Activated T-helper 2 cell treated with anti-CD3 and anti-CD28 coated beads, Interferon-gamma antibody, Interleukin-2, Interleukin-4, amounts not matched to agents 10 μg/mL and 5 μg/mL and 100 μg/mL, durations not matched to agents 14 hours and 24 hours and 36 hours (primary cell): ENCODE results near the gene LRCOL1. TPM values are rescaled to one million over a fixed set of nuclear protein-coding genes. Genes with fewer than 3 reads are reported as not detected.

Source experiments
- DNase-seq: peaks from one replicate; pipeline ENCODE4 v3.0.0; 2021; ENCODE audit warnings: low spot score
- H3K27ac Mint-ChIP-seq: one replicate; pipeline ENCODE4 v1.8.0; 2021; ENCODE audit warnings: mixed read lengths
- H3K27me3 Mint-ChIP-seq: one replicate; pipeline ENCODE4 v1.8.0; 2021; ENCODE audit warnings: low read depth, mixed read lengths
- H3K36me3 Mint-ChIP-seq: one replicate; pipeline ENCODE4 v1.8.0; 2021; ENCODE audit warnings: low read depth, mixed read lengths
- H3K4me1 Mint-ChIP-seq: one replicate; pipeline ENCODE4 v1.8.0; 2021; ENCODE audit warnings: low read depth, mixed read lengths
- H3K4me3 Mint-ChIP-seq: one replicate; pipeline ENCODE4 v1.8.0; 2021; ENCODE audit warnings: low read depth, mild to moderate bottlenecking, moderate library complexity, mixed read lengths
- H3K9me3 Mint-ChIP-seq: one replicate; pipeline ENCODE4 v1.8.0; 2021; ENCODE audit warnings: mixed read lengths
- intact Hi-C: fragments of 100-400 bp; cut with micrococcal nuclease; formaldehyde crosslinking; loops from one replicate; pipeline ENCODE4 v1.15.1; 2023
- total RNA-seq: library from RNA; stranded (reverse); gene quantifications from 2 replicates; pipeline ENCODE4 v1.2.3, GENCODE V29; 2022

The LRCOL1 gene
- total RNA-seq, 1 donor from 2014 or later: not detected

DNA sequence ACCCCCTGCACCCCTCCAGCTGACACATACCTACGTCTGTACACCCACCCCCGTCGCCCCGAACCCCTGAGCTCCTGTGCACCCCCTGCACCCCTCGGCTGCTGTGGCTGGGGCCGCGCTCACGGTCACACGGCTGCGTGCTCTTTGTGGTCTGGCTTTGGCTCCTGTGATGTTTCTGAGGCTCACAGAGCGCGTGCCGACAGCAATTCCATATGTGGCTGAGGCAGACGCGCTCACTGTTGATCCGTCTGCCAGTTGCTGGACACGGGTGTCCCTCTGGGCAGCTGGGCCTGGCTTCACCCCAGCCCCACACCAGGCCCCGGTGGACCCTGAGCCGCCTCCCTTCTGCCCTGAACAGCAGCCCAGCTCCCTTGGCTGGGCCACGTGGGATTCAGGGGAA is 46.5 kb downstream of the LRCOL1 start:
- Mint-ChIP-seq H3K36me3 (no peaks in the 10 kb centered on the region), H3K4me3 (no peak overlapping the region), H3K9me3 (no peaks in the 10 kb centered on the region), H3K27ac (no peak overlapping the region), H3K27me3 (peaks cover 4% of the 10 kb centered on the region), H3K4me1 (peaks cover 5% of the 10 kb centered on the region)
- DNase-seq: no peak
- intact Hi-C loops: loop anchor here (5.0 kb wide), 1 partner anchor 412 kb away; no protein-coding TSS in a partner anchor

GRCh38 chr12:132562489-132563021 is 47.8 kb downstream of the LRCOL1 start:
- Mint-ChIP-seq H3K27me3 (peaks cover 6% of the 10 kb centered on the region), H3K4me3 (no peak overlapping the region), H3K4me1 (peaks cover 8% of the 10 kb centered on the region), H3K27ac (no peak overlapping the region), H3K36me3 (no peaks in the 10 kb centered on the region), H3K9me3 (no peaks in the 10 kb centered on the region)
- intact Hi-C loops: loop anchor here (5.0 kb wide), 1 partner anchor 410 kb away; no protein-coding TSS in a partner anchor
- DNase-seq: no peak

GRCh38 chr12:132561427-132562156 is 48.8 kb downstream of the LRCOL1 start:
- H3K4me1 Mint-ChIP-seq: peaks cover 8% of the 10 kb centered on the region
- H3K9me3 Mint-ChIP-seq: no peaks in the 10 kb centered on the region
- no peak for DNase-seq
- H3K27ac Mint-ChIP-seq: no peak overlapping the region
- H3K27me3 Mint-ChIP-seq: peaks cover 6% of the 10 kb centered on the region
- H3K36me3 Mint-ChIP-seq: no peaks in the 10 kb centered on the region
- peak overlapping the region; percentile 71 for H3K4me3 Mint-ChIP-seq
- intact Hi-C loops: loop anchor here (1.0 to 5.0 kb wide), 2 partner anchors 146 to 409 kb away; no protein-coding TSS in a partner anchor

- intact Hi-C loops: loop anchor here (1.0 to 5.0 kb wide), 2 partner anchors 146 to 409 kb away; no protein-coding TSS in a partner anchor
- peaks cover 6% of the 10 kb centered on the region for H3K27me3 Mint-ChIP-seq
- no peaks in the 10 kb centered on the region for H3K36me3 Mint-ChIP-seq
- no peaks in the 10 kb centered on the region for H3K9me3 Mint-ChIP-seq
- DNase-seq: peak; percentile 60
- peak overlapping the region; percentile 71 for H3K4me3 Mint-ChIP-seq
- H3K4me1 Mint-ChIP-seq: peaks cover 8% of the 10 kb centered on the region
- H3K27ac Mint-ChIP-seq: no peak overlapping the region
Observed at GRCh38 chr12:132560614-132561426, 49.6 kb downstream of the LRCOL1 start.

DNA sequence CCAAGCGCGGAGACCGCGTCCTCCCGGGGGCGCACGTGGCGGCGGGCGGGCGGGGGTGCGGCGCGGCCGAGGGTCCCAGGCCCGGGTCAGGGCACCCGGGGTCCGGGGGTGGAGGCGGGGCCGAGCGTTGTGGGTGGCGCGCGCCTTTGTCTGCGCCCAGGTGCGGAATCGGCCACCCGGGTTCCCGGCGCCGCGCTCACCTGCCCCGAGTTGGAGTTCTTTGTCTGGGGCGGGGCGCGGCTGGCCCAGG is 50.1 kb downstream of the LRCOL1 start:
- H3K4me3 Mint-ChIP-seq: peak overlapping the region; percentile 57
- intact Hi-C loops: loop anchor here (5.0 kb wide), 1 partner anchor 408 kb away; no protein-coding TSS in a partner anchor

DNA sequence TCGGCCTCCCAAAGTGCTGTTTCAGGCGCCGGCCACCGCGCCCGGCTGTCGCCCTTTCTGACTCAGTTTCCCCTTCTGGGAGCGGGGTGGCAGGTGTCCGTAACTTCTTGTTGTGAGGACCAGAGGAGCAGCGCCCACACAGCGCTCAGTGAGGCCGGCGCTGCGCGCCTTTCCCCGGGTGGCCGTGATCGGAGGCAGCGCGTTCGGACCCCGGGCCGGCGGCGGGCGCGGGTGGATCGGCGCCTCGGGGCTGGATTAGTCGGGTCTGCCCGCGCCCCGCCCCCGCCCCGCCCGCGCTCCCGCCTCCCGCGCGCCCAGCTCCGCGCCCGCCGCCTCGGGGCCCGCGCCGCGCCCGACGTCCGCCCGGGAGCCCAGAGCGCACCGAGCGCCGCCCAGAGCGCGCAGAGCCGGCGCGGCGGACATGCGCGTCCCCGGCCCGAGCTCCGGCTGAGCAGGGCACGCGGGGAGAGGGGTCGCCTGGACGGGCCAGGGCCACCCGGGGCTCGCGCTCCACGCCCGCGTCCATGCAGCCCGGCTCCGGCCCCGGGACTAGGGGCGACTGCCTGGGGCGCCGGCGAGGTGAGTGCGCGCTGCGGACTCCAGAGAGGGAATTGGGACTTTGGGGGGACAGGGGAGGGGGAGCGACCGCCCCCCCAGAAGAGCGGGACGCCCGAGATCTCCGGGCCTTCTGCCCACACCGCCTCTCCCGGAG is 50.6 kb downstream of the LRCOL1 start:
- Mint-ChIP-seq H3K4me1 (peaks cover 8% of the 10 kb centered on the region), H3K27ac (no peak overlapping the region), H3K4me3 (peak overlapping the region; percentile 67), H3K9me3 (no peaks in the 10 kb centered on the region), H3K27me3 (peaks cover 6% of the 10 kb centered on the region), H3K36me3 (no peaks in the 10 kb centered on the region)
- intact Hi-C loops: loop anchor here (5.0 kb wide), 1 partner anchor 408 kb away; no protein-coding TSS in a partner anchor
- peak; percentile 47 for DNase-seq

More for the DNA sequence above, 50.1 kb downstream of the LRCOL1 start:
- H3K27me3 Mint-ChIP-seq: peaks cover 6% of the 10 kb centered on the region
- H3K27ac Mint-ChIP-seq: no peak overlapping the region
- DNase-seq: no peak
- H3K36me3 Mint-ChIP-seq: no peaks in the 10 kb centered on the region
- peaks cover 8% of the 10 kb centered on the region for H3K4me1 Mint-ChIP-seq
- H3K9me3 Mint-ChIP-seq: no peaks in the 10 kb centered on the region

GRCh38 chr12:132558861-132559623 is 51.3 kb downstream of the LRCOL1 start:
- intact Hi-C loops: no loop called here
- peaks cover 6% of the 10 kb centered on the region for H3K27me3 Mint-ChIP-seq
- H3K4me1 Mint-ChIP-seq: peaks cover 8% of the 10 kb centered on the region
- no peaks in the 10 kb centered on the region for H3K9me3 Mint-ChIP-seq
- no peaks in the 10 kb centered on the region for H3K36me3 Mint-ChIP-seq
- H3K27ac Mint-ChIP-seq: no peak overlapping the region
- DNase-seq: no peak
- H3K4me3 Mint-ChIP-seq: peak overlapping the region; percentile 67

- intact Hi-C loops: no loop called here
- Mint-ChIP-seq H3K36me3 (no peaks in the 10 kb centered on the region), H3K4me3 (peak overlapping the region; percentile 57), H3K9me3 (no peaks in the 10 kb centered on the region), H3K27ac (no peak overlapping the region), H3K27me3 (peaks cover 6% of the 10 kb centered on the region), H3K4me1 (peaks cover 8% of the 10 kb centered on the region)
- no peak for DNase-seq
Observed at GRCh38 chr12:132558042-132558856, 52.1 kb downstream of the LRCOL1 start.

DNA sequence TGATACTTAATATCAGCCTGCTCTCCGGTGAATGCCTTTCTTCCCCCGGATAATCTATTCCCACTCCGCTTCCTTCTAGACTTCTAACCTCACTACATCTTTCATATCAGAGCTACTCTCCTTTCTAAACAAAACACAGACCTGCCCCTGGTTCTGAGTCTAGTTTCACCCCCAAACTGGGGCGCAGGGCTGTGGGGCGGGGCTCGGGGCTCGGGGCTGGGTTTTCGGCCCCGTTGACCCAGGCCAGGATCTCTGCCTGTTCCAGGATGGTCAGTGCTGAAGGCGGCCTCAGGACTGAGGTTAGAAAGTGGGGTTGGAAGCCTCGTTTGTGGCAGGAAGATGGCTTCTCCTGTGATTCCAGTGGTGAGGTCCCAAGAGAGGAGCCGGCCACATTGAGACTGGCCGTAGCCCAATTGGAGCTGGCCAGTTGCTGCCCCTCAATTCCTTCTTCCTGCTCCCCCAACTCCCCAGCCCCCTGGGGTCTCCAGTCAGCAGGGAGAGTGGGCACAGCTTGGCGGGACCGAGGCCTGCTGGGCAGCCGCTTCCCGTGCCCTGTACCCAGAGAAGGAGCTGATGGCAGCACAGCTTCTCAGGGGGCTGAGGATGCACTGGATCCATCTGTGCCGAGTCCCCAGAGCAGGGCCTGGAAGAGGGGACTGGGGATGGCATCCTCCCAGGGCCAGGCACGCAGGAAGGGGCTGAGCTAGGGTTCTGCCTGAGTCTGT is 52.9 kb downstream of the LRCOL1 start:
- Mint-ChIP-seq H3K27ac (no peak overlapping the region), H3K27me3 (peaks cover 6% of the 10 kb centered on the region), H3K4me3 (no peak overlapping the region), H3K36me3 (no peaks in the 10 kb centered on the region), H3K9me3 (no peaks in the 10 kb centered on the region), H3K4me1 (peaks cover 8% of the 10 kb centered on the region)
- intact Hi-C loops: no loop called here
- DNase-seq: no peak

DNA sequence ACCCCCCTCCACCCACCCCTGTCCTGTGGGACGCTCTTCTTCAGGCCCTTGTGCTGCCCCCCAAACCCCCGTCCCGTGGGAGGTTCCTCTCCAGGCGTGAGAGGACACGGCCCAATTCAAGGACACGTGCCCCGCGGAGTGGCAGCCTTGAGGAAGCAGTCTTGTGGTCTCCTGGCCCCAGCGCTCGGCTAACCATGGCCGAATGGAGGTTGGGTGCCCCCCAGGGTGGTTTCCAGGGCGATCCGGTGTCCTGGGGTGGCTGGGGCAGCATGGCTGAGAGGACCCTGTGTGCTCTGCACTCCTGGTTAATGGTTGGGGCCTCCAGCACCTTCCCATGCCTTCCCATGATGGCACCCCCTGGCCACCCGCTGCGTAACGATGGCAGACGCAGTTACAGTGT is 53.6 kb downstream of the LRCOL1 start:
- H3K4me1 Mint-ChIP-seq: peaks cover 8% of the 10 kb centered on the region
- H3K36me3 Mint-ChIP-seq: no peaks in the 10 kb centered on the region
- peaks cover 6% of the 10 kb centered on the region for H3K27me3 Mint-ChIP-seq
- no peak overlapping the region for H3K27ac Mint-ChIP-seq
- H3K9me3 Mint-ChIP-seq: no peaks in the 10 kb centered on the region
- intact Hi-C loops: no loop called here
- DNase-seq: no peak
- H3K4me3 Mint-ChIP-seq: no peak overlapping the region

DNA sequence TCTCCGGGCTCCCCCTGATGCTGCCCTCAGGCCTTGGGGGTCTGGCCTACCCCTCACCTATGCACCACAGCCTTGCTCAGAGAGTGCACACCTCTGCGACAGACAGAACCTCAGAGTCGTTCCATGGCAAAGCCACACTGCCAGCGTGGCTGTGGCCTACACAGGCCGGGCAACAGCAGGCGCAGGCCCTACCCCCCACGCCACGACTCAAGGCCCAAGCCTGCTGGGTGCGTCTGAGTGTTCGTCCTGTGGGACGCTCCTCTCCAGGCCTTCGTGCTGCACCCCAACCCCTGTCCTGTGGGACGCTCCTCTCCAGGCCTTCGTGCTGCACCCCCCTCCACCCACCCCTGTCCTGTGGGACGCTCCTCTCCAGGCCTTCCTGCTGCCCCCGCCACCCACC is 54.2 kb downstream of the LRCOL1 start:
- Mint-ChIP-seq H3K4me1 (peaks cover 8% of the 10 kb centered on the region), H3K27ac (no peak overlapping the region)
- intact Hi-C loops: no loop called here

More for the DNA sequence above, 54.2 kb downstream of the LRCOL1 start:
- Mint-ChIP-seq H3K27me3 (peaks cover 6% of the 10 kb centered on the region), H3K36me3 (no peaks in the 10 kb centered on the region), H3K9me3 (no peaks in the 10 kb centered on the region), H3K4me3 (no peak overlapping the region)
- DNase-seq: no peak
